ENCODE data around the gene CRPPA.
"Not testable (repeated sequence)": the region's sequence is repeated elsewhere in the genome, so short reads cannot be mapped to it uniquely, and the experiment has no call there.

The CRPPA gene

GRCh38 chr7:16395121-16395520 lies 26.2 kb downstream of the CRPPA start:
- no peak for DNase-seq

- no peak for DNase-seq
Measured at GRCh38 chr7:16393862-16394422, 27.4 kb downstream of the CRPPA start.

DNA sequence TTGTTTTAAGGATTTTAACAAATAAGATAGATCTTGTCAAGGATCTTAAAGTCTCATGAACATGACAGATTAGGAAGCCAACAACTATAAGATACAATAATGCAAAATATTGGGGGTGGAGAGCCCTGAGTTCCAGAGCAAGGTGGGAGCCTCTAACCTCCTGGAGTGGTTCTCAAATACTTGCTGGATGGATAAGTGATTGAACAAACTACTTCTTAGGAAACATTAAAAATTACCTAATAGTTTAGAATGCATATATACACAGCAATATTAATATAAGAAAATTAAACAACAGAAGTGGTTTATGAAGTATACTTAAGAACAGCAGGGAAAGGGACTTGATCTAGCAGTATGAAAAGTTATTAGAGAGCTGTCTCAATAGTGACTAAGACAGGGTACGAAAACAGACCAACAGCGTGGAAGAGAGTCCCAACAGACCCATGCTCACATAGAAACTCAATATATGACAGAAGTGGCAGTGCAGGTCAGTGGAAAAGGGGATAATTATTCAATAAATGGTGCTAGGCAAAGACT lies 28.3 kb downstream of the CRPPA start:
- DNase-seq: no peak

DNA sequence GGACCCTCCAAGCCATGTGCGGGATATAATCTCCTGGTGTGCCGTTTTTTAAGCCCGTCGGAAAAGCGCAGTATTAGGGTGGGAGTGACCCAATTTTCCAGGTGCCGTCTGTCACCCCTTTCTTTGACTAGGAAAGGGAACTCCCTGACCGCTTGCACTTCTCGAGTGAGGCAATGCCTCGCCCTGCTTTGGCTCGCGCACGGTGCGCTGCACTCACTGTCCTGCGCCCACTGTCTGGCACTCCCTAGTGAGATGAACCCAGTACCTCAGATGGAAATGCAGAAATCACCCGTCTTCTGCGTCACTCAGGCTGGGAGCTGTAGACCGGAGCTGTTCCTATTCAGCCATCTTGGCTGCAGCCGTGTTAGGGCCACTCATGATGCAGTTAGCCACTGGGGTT lies 37.6 kb downstream of the CRPPA start:
- not testable (repeated sequence) for DNase-seq

- DNase-seq: not testable (repeated sequence)
Measured at GRCh38 chr7:16383103-16383502, 38.2 kb downstream of the CRPPA start.

All from NCI-H2107 (cell line).